GM19239 (cell line): ENCODE measurements around the gene OR6B3.

Experiments used
- DNase-seq: peaks from one replicate; pipeline ENCODE4 v3.0.0; 2011; ENCODE audit warnings: low spot score; ENCODE audit not compliant: insufficient read length
- FAIRE-seq: peaks from 2 replicates; lab custom pipeline; 2011; peaks lifted over from hg19 to GRCh38; lab: Jason Lieb, UNC

Gene OR6B3

DNA sequence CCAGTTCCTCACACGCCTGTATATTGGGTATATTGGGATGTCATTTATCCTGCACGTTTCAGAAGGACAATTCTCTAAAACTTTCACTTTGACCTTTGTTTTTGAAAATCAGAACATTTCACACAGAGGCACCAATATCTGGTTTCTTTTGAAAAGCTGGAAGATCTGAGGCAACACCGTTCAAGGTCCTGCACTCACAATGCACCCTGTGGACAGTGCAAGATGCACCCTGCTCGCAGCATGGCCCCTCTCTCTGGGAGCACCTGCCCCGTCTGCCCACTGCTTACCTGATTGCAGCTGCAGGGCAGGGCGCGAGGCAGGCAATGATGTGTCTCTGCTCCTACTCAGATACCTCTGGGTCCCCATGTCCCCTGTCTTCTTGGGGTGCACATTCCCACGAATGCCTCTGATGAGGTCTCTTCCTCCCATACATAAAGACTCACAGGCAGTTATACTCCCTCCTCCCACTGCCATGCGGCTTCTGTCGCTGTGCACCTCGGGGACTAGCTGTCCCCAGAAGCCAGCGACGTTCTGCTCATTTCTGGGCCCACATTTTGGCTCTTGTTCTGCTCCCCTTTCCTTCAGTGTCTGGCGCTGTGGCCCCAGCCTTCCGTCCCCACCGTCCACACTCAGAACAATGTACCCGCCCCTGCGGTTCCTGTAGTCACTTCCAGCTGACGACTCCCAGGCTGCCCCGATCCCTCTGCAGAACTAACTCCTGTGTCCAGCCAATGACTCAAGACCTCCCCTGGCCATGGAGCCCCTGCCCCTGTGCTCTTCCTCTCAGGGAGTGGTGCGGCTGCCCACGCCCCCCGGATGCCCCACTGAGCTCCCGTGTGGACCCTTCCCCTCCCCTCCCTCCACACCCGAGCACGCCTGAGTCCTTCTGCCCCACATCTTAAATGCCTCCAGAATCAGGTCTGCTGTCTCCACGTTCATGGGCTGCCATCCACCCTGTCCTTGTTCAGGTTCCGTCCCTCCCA lies at the start of gene OR6B3:
Gene OR6B3 (minus strand): TSS at position 349 of the 983 bp plus-strand sequence.
- FAIRE-seq (no peak), DNase-seq (no peak)

DNA sequence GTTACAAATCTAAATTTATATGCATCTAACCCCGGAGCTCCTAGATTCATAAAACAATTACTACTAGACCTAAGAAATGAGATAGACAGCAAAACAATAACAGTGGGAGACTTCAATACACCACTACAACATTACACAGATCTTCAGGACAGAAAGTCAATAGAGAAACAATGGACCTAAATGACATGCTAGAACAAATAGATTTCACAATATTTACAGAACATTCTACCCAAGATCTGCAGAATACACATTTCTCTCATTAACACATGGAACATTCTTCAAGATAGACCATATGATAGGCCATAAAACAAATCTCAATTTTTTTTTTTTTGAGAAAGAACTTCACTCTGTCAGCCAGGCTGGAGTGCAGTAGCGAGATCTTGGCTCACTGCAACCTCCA lies 45.0 kb upstream of the OR6B3 start:
- FAIRE-seq: no peak

DNA sequence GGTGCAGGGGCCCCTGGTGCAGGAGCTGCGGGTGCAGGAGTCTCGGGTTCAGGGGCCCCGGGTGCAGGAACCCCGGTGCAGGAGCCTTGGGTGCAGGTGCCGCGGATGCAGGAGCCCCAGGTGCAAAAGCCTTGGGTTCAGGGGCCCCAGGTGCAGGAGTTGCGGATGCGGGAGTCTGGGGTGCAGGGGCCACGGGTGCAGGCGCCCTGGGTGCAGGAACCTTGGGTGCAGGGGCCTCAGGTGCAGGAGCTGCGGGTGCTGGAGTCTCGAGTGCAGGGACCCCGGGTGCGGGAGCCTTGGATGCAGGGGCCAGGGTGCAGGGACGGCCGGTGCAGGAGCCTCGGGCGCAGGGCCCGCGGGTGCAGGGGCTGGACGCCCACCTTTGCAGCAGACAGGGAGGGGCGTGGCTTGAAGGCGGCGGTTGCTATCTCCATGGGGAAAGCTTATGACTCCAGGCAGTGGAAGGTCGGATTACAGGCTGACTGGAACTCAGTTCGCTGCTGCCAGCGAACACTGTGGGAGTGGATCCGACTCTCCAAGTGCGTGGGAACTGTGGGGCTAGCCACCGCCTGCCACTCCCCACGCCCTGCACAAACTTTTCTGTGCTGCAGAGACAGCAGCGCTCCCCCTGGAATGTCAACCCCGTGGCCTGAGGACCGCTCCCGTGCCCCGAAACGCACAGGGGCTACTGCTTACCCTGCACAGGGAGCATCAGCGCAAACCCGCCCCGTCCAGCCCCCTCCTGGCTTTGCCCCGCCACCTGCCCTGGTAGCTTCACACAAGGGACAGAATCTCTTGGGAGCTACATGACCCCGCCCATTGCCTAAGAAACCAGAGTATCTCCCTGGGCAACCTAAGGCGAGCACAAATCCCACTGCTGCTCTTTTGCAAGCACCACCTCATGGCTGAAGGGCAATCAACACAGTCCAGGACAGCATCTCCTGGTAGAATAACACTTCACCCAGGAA lies 42.5 kb upstream of the OR6B3 start:
- DNase-seq: no peak
- no peak for FAIRE-seq

More for the DNA sequence above, 45.0 kb upstream of the OR6B3 start:
- no peak for DNase-seq

DNA sequence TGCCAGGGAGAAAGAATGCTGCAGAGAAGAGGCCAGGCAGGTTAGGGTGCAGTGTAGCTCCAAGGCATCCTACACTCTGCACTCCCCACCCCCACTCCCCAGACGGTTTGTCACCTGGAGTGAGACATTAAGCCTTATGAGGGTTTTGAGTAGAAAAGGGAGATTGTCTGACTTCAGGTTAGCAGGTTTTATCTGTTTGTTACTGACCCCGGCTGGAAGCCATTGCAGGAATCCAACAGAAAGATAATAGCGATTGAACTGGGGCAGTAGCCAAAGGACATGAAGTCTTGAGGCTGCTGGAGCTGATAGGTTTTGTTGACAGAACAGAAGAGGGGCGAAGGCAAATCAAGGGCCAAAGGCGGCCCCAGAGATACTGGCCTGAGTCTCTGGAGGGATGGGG lies 36.0 kb upstream of the OR6B3 start:
- no peak for FAIRE-seq
- DNase-seq: no peak

DNA sequence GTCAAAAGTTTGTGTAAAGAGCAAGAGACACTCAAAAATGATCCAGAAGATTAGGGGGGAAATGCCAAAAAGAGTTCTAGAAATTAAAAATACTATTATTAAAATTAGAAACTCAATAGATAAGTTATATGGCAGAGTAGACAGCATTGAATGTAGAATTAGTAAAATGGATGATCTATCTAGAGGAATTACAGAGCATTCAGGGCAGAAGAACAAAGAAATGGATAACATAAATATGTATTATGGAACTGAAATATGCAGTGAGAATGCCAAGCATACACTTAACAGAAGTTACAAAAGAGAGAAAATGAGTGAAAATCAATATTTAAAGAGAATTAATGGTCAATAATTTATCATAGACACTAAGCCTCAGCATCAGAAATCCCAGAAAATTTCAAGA lies 33.2 kb upstream of the OR6B3 start:
- DNase-seq: no peak
- no peak for FAIRE-seq

DNA sequence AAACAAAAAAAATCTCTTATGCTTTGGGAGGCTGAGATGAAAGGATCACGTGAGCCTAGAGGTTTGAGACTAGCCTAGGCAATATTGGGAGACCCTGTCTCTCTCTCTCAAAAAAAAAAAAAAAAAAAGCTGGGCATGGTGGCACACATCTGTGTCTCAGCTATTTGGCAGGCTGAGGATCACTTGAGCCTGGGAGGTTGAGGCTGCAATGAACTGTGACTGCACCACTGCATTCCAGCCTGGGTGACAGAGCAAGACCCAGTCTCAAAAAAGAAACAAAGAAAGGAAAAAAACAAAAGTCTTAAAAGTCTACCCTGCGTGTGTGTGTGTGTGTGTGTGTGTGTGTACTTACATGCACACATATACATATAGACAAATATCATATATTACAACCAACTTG lies 25.3 kb upstream of the OR6B3 start:
- FAIRE-seq (no peak), DNase-seq (no peak)

DNA sequence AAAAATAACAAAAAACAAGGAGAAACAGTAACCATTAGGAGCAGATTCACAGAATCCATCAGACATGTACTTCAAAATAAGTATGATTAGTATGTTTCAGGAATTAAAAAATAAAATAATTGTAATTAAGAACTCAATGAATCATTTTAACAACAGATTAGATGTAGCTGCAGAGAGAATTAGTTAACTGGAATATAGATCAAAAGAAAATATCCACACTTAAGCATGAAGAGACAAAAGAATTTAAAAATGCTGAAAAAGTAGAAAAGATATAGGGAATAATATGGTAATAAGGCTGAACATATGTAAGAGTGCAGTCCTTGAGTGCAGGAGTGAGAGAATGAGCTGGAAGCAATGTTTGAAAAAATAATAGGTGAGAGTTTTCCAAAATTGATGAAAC lies 24.1 kb upstream of the OR6B3 start:
- FAIRE-seq (no peak), DNase-seq (no peak)

DNA sequence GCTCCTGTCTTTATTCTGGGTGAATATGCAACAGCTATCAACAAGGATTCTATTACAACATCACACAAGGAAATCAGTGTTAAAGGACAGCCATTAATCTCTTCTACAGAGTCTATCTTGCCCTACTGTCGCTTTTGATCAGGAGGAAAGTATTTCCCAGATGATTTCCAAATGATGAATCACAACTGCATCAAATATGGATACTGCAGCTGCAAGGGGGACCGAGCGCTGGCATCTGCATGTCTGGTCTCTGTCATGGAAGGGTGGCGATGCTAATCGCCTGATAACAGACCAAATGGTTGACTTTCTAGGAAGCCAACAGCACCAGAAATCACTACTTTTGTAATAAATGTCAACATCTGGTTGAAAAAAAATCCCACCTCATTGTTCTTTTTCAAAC lies 21.2 kb upstream of the OR6B3 start:
- DNase-seq (no peak), FAIRE-seq (no peak)

DNA sequence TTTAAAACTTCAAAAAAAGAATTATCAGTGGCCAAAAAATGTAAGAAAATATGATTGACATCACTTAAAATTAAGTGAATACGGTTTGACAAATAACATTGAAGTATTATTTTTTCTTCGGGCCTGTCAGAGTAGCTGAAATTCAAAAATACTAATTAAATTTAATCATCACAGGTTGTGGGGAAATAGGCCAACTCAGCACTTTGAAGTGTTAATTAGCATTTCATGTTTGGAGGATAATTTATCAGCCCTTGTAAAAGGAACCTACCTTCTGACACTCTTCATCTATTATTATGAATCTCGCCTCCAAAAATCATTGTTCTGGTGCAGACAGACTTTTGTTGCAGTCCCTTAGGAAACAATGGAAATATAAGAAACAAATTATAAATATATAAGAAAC lies 17.6 kb upstream of the OR6B3 start:
- FAIRE-seq: no peak

DNA sequence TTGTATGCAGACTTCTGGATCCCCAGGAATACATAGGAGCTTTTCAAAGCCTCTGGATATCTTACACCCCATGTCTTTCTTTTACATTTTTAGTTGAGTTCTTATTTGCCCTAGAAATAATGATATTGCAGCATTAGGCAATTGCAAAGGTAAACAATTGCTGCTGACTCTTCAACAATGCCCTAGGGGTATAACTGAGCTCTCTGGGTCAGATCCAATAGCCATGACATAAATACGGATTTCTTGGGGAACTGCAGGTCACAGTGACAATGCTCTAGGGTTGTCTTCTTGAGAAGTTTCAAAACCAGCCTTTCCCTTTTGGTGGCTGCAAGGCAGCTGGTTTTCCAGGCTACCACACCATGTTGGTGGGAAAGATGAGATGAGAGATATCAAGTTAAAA lies 16.5 kb upstream of the OR6B3 start:
- no peak for FAIRE-seq

More for the DNA sequence above, 17.6 kb upstream of the OR6B3 start:
- DNase-seq: no peak

DNA sequence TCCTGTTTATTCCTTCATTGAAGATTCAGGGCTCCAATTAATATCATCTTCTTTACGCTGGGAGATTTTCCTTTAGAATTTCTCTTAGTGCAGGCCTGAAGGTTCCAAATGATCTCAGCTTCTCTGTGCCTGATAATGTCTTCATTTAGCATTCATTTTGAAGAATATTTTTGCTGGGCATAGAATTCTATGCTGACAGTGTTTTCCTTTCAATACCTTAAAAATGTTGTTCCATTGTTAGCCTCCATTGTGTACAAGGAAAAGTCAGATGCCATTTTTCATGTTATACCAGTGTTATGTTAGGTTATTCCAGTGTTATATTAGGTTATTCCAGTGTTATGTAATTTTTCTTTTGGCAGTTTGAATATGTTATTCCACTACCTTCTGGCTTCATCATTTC lies 14.9 kb upstream of the OR6B3 start:
- FAIRE-seq (no peak), DNase-seq (no peak)

More for the DNA sequence above, 16.5 kb upstream of the OR6B3 start:
- DNase-seq: no peak

DNA sequence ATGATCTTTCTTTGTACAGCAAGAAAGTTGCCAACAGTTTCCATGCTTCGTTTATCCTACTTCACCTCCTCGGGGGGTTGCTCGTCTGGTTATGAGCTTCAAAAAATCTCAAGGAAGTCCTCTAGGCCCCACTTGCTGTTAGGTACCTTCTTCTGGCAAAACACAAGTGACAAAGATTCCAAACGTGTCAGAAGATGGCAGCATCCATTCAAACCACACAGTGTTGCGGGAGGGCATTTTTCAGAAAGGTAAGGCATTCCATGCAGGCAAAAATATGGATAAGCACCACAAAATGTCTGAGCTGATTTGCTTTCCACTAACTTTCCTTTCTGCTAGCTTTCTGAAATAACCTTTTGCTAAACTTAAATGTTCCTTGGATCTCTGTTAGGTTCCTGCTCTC lies 13.2 kb upstream of the OR6B3 start:
- FAIRE-seq (no peak), DNase-seq (no peak)

DNA sequence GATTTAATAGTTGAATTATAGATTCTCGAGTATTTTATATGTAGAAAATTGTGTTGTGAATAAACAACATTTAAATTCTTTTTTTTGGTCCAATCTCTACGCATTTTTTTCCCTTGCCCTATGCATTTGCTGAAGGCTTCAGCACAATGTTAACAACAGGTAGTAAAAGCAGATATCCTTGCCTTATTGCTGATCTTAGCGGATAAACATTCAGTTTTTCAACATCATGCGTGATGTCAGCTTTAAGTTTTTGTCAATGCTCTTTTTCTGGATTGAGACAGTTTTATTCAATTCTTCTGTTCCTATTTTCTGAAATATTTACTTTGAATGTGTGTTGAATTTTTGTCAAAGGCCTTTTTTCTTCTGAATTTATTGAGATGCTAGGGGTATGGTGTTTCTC lies 11.6 kb upstream of the OR6B3 start:
- DNase-seq (no peak), FAIRE-seq (no peak)

DNA sequence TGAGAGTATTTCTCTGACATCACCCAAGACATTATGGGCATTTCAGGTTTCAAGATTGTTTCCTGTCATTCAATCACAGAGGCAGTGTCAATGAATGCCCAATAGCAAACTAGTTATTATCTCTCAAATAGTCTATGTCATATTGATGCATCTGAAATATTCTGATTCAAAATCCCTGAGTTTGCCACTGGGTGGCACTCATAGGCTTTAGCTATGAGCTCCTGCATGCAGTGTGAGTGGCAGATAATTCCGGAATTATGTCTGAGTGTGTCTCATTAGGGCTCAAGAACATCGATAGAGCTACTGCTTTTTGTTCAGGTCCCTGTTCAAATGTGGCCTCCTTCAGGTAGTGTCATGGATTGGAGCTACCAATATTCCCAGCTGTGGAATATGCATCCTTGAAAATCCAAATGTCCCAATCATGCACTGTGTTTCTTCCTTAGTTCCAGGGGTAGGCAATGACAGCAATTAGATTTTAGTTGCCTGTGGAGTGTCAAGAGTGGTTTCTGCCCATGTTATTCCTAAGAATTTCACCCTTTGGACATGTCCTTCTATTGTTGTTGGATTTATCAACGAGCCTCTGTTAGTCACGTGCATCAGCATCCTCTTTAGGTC lies 7.8 kb upstream of the OR6B3 start:
- DNase-seq: peak; percentile 9
- FAIRE-seq: peak; percentile 68

DNA sequence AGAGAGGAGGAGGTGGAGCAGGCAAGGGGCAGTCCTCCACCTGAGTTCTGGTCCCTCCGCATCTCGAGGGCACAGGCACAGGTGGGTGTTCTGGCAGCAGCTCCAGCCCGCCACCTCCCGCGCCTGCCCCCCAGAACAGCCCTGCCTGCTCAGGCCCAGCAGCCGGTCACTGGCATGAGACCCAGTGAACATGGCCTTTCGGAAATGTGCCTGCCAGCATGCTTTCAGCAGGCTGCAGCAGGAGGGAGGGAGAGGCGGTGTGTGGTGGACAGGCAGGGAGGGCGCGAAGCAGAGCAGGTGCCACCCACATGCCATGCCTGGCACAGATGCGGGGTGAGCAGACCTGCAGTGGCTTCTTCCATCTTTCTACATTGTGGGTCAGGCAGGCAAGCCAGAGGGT lies 3.4 kb upstream of the OR6B3 start:
- FAIRE-seq (no peak), DNase-seq (no peak)

DNA sequence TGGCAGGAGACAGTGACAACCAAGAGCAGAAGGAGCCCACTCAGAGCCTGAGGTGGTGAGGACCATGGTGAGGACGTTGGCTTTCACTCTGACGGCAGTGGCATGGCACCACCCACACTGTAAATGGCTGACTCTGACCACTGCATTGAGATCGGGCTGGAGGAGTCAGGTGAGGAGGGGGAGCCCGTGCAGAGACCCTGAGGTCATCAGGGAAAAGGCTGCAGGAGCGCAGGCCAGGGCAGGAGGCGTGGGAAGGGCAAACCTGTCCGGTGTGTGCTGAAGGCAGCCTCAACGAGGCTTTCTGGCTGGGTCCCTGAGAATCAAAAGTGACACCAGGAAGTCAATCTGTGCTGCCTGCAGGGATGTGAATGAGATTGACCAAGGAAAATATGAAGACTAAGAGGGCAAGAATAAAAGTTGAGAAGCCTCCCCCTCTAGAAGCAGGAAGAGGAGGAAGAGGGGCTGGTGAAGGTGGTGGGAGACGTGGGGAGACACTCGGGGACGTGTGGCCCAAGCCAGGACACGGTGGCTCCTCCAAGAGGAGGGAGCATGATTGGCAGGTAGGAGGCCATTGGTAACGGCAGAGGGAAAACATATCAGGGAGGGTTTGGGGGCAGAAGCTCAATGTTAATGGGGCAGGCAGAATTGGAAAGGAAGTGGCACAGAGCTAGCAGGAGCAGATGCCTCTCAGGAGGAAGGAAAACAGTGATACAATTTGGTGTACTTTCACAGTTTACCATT lies 2.0 kb upstream of the OR6B3 start:
- DNase-seq (no peak), FAIRE-seq (no peak)

DNA sequence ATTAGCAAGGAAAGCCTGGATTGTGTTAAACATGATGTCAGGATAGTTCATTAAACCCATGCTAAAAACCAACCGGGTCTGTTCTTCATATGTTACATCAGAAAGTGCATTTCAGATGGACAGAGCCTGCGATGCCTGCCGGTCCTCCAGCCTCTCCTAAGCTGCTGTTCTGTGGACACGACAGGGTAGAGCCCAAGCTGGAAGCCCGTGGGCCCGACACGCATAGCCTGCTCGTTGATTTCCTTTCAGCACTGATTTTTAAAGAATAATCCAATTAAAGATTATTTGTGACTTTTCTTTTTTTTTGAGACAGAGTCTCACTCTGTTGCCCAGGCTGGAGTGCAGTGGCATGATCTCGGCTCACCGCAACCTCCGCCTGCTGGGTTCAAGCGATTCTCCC lies 797 bp downstream of the OR6B3 start:
- DNase-seq (no peak), FAIRE-seq (no peak)

DNA sequence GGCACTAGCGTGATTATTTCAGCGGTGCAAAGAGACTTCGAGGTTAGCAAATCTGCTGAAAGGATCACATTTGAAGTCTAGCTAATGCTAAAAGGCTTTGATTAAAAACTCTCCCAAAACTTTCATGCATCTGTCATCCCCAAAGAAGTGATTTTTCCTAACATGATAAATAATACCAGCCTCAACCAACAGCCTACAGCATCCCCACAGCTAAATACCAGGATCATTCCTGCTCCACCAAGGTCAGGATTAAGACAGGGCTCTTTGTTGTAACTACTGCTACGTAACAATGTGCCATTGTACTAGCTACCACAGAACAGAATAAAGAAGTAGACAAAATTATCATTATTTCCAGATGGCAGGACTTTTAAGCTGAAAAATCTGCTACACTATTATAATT lies 1.6 kb downstream of the OR6B3 start:
- FAIRE-seq (no peak), DNase-seq (no peak)

DNA sequence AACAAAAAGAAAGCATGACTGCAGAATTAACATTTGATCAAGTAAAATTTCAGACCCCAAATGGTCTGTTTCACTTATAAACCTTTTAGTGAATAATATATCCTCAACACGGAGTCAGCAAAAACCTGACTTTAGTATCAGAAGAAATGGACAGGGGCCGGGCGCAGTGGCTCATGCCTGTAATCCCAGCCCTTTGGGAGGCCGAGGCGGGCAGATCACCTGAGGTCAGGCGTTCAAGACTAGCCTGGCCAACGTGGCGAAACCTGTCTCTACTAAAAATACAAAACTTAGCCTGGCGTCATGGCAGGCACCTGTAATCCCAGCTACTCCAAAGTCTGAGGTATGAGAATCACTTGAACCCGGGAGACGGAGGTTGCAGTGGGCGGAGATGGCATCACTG lies 3.0 kb downstream of the OR6B3 start:
- DNase-seq (no peak), FAIRE-seq (no peak)

DNA sequence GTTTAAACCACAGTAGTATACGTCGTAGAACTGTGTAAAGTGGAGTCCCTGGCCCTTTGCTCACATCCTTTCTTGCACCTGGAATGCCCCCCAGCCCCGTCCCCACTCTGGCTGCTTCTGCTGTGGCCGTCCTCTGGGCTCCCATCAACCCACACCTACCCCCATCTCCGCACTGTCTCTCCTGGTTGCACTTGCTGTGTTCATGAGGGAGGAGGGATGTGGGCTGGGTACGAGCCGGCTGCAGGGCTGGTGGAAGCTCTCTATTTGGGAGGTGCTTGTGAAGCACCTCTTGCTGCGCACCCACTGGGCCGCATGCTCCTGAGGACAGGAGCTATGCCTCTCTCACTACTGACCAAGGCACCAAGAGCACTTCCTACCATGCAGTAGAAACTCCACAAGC lies 5.1 kb downstream of the OR6B3 start:
- FAIRE-seq (no peak), DNase-seq (no peak)
